GM18508 (cell line): ENCODE data around the gene HORMAD2.

ENCODE experiments used
- ATAC-seq: cut with Tn5 transposase; IDR thresholded peaks from one replicate; pipeline ENCODE4 v1.9.1; 2021; ENCODE audit warnings: moderate number of reproducible peaks; ENCODE audit not compliant: insufficient read depth, unreplicated experiment

HORMAD2 gene

GRCh38 chr22:30159561-30160353 lies 79.5 kb downstream of the HORMAD2 start:
- ATAC-seq = no peak

- no peak for ATAC-seq
Measured at GRCh38 chr22:30161051-30161469, 80.8 kb downstream of the HORMAD2 start.

DNA sequence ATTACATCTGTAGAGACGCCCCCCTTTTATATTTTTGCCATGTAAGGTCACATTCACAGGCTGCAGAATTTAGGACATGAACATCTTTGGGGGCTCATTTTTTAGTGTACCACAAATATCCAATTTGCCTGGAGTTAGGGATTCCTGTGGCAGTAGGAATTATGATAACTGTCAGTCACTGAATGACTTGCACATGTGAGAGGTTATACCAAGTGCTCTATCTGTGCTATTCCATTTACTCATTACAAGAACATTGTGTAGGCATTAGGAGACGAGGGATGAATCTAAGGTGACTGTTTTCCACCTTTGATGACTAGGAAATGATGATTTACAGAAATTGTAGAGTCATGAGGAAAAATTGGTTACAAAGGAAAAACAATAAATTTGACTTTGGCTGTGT lies 87.0 kb downstream of the HORMAD2 start:
- ATAC-seq = no peak

GRCh38 chr22:30167734-30168133 lies 87.5 kb downstream of the HORMAD2 start:
- no peak for ATAC-seq

GRCh38 chr22:30169002-30169401 lies 88.7 kb downstream of the HORMAD2 start:
- no peak for ATAC-seq

GRCh38 chr22:30170129-30170528 lies 89.9 kb downstream of the HORMAD2 start:
- ATAC-seq = no peak

DNA sequence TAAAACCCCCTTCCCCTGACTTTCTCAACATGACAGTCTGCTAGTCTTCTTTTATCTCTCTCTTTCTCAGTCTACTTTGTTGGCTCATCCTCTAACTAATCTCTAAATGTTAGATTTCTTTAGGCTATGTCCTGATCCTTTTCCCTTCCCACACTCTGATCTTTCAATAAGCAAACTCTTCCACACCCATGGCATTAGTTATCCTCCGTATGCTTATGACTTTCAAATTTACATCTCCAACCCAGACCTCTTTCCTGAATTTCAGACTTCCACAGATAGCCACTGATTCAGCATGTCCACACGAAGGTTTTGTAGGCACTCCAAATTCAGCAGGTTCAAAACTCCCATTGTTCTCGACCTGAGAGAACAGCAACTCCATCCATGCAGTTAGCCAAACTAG lies 90.7 kb downstream of the HORMAD2 start:
- ATAC-seq = no peak

DNA sequence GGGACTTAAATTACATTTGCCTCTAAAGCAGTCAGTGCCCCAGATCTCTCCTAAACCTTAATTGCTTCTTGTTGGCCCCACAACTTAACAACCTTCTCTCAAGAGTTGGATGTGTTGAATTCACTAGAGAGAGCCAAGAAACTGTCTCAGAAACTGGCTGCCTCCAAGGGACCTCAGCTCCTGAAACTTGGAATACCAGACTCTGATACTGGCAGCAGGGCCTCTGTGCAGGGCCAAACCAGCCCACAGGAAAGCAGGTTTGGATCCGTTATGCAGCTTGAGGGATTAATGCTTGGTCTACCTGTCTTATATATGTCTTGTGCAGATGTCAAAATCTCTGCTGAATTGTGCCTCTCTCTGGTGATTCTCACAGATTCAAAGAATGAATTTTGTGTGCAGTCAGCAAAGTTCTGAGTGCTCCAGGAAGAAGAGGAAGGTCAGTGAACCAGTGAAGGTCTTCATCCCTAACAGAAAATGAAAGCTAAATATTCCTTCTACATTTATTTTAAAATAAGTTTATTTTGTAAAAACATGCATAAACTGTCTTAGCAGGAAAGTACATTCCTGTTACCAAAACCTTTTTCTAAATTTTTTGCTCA lies 95.5 kb downstream of the HORMAD2 start:
- ATAC-seq = no peak

- no peak for ATAC-seq
Measured at GRCh38 chr22:30176431-30176830, 96.2 kb downstream of the HORMAD2 start.

- ATAC-seq = no peak
Measured at GRCh38 chr22:30178181-30179126, 98.2 kb downstream of the HORMAD2 start.

- ATAC-seq = no peak
Measured at GRCh38 chr22:30180616-30181015, 100.4 kb downstream of the HORMAD2 start.

DNA sequence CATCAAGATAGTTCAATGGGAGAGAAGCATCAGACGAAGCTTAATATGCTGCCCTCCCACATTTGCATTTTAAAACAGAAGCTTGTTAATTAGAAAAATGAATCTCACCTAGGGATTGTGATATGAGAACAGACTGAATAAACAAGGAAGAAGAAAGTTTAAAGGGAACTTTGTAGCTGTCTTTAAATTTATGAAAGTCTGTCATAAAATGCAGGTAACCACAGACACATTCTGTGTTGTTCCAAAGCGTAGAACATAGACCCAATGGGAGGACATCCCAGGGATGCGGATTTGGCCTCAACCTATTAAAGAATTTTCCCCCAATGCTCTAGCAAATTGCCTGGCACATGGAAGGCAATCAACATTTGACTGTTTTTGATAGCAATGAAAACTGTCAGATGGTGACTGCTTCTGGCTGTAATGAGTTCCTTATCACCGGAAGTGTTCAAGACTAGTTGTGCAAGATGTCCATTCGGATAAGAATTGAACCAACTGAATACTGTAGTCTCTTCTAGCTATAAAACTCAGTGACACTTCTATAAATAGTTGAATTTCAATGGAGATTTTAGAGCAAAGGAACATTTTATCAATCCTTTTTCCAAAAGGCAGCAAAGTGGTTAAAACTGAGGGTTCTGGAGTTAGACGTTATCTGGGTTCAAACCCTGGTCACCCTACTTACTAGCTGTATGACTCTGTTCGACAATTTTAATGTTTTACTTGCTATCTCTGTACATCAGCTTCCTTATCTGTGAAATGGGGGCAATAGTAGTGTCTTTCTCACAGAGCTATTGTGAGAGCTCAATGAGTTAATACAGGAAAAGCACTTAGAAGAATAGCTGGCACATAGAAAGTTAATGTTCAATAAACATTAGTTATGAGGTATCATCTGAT lies 101.4 kb downstream of the HORMAD2 start:
- no peak for ATAC-seq

DNA sequence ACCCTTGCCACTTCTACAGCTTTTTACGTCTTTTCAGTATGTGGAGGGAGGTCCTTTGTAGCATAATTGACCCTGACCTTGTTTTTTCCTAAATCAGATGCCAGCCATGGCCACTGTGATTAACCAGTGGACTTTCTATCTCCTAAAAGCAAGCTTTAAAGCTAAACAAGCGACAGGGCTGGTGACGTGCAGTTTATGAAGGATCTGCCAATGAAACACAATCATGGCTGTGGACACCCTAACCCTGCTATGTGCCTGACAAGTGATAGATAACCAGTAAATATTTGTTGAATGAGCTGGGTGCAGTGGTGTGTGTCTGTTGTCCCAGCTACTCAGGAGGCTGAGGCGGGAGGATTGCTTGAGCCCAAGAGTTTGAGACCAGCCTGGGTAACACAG lies 102.1 kb downstream of the HORMAD2 start:
- ATAC-seq = no peak

GRCh38 chr22:30182815-30183214 lies 102.6 kb downstream of the HORMAD2 start:
- no peak for ATAC-seq

DNA sequence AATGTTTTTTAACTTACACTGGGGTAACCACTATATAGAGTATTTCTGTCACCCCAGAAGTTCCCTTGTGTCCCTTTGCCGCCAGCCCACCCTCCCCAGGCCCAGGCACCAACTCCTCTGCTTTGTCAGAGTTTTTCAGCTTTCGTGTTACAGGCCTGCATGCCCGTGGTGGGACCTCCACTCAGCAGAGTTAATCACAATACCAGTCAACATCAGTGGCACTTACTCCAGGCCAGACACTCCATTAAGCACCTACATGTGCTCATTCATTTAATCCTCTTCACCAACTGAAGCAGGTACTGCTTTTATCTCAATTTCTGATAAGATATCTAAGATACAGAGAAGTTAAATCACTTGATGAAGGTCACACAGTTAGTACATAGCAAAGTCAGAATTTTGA lies 103.0 kb downstream of the HORMAD2 start:
- ATAC-seq = no peak

GRCh38 chr22:30183861-30184278 lies 103.6 kb downstream of the HORMAD2 start:
- ATAC-seq = no peak

DNA sequence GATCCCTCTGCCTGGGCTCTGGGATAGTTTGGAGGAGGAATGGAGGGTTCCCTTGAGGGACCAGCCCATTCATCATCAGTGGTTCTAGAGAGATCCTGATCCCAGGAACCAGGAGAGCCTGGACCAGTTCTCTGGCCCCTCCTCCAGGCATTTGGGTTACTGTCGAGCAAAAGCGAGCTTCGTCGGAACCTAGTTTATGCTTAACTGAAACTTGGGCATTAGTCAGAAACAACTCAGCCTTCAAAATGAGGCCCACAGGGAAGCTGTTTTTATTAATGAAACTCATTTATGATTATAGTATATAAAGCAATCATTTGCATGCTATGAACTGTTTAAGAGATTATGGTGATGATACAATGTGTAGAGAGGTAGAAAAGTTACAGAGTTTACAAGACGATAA lies 104.9 kb downstream of the HORMAD2 start:
- no peak for ATAC-seq

GRCh38 chr22:30185549-30185948 lies 105.3 kb downstream of the HORMAD2 start:
- ATAC-seq = no peak

- no peak for ATAC-seq
Measured at GRCh38 chr22:30186041-30186440, 105.8 kb downstream of the HORMAD2 start.

DNA sequence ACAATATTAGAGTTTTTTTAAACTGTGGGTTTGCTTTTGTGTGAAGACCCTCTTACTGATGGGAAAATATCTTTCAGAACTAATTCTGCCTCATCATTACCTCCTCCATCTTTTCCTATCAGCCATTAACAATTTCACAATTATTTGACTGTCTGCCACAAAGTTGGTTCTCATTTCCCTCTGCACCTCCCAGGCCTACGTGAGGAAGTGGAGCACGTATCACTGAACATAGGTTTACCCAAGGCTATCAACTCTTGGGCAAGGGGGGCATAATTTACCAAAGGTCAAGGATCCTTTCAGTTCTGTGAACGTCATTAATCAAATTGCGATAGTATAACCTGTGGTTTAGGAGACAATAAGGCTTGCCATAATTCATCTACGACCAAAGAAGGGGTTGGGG lies 106.2 kb downstream of the HORMAD2 start:
- no peak for ATAC-seq
